Umbilical cord (tissue), 2 donors: ENCODE measurements around the gene ZBTB16. TPM values are rescaled to one million over a fixed set of nuclear protein-coding genes. Genes with fewer than 3 reads are reported as not detected.

ENCODE experiments used
- DNase-seq: peaks from one replicate; pipeline ENCODE4 v3.0.0-alpha.2; 2015; ENCODE audit warnings: low spot score
- total RNA-seq: library from RNA; depleted of rRNA; stranded (reverse); fragments of >200 nt; gene quantifications from one replicate; pipeline ENCODE4 v1.2.3, GENCODE V29; 2014; ENCODE audit warnings: low replicate concordance; ENCODE audit not compliant: insufficient read depth

Gene ZBTB16
- total RNA-seq, 1 donor from 2014 or later = 83.3 TPM

DNA sequence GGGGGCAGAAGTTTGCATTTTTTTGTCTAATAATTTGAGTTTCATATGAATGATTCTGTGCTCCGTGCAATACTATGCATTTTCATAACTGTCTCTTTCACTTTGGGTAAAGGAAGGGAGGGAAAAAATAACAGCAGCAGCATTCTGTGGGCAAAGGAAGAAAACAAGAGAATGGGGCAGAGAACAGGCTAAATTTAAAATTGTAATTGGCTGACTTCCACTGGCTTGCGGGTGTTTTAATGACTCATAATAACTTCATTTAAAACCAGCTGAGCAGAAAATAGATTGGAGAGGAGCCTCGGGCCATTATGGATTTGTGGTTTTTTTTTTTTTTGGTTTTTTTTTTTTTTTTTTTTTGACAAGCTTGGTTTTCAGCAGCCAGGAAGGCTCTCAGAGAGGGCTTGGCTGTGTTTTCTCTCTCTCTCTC is 107.4 kb downstream of the ZBTB16 start:
- DNase-seq = peak; percentile 89

- no peak for DNase-seq
Measured at GRCh38 chr11:114167355-114167754, 107.8 kb downstream of the ZBTB16 start.

DNA sequence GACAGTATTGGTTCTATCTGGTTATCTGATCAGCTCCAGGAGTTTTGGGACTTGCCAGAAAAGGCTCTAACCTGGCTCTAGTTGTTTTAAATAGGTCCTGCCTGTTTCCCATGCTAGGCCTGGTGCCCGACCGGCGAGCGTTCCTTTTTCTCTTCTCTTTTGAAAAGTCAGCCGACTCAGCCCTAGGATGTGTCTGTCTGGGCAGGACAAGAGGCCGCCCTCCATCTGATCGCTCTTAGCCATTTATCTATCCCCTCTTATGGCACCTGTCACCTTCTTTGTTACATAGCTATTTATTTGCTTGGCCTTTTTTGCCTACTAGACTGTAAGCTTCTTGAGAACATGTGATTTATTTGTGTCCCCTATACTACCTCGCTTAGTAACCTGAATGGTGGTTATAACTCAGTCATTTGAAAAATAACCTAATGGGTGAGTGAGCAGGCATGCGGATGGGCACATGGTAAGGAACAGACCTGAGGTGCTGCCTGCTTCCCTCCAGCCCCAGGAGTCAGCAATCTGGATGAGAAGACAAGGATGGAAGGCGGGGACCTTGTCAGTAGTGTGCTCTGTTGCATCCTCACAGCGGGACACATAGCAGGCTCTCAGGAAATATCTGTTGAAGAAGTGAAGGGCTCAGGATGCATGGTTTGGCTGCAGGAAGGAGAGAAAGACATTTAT is 108.4 kb downstream of the ZBTB16 start:
- DNase-seq = no peak

DNA sequence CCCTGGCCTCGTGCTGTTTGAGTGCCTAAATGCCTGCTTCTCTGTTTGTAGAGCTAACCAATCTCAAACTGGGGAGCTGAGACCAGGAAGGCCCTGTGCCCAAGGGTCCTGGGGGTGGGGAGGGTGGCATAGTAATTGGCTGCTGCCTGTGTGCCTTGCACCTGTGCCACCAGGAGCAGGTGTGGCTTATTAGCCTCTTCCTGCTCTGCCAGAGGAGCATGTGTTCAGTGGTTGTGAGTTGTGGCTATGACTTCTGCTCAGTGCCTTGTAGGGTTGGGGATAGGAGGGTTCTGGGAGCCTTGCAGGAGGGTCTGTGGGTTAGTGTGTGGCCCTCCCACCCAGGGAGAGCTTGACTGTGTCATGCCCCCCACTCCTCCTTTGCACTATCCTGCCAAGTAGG is 109.2 kb downstream of the ZBTB16 start:
- DNase-seq = no peak

- no peak for DNase-seq
Measured at GRCh38 chr11:114169321-114169749, 109.8 kb downstream of the ZBTB16 start.

- DNase-seq = no peak
Measured at GRCh38 chr11:114169821-114170220, 110.3 kb downstream of the ZBTB16 start.

GRCh38 chr11:114170226-114170625 is 110.7 kb downstream of the ZBTB16 start:
- DNase-seq = no peak

- peak; percentile 40 for DNase-seq
Measured at GRCh38 chr11:114171257-114172054, 111.9 kb downstream of the ZBTB16 start.

- DNase-seq = no peak
Measured at GRCh38 chr11:114172055-114172861, 112.7 kb downstream of the ZBTB16 start.

DNA sequence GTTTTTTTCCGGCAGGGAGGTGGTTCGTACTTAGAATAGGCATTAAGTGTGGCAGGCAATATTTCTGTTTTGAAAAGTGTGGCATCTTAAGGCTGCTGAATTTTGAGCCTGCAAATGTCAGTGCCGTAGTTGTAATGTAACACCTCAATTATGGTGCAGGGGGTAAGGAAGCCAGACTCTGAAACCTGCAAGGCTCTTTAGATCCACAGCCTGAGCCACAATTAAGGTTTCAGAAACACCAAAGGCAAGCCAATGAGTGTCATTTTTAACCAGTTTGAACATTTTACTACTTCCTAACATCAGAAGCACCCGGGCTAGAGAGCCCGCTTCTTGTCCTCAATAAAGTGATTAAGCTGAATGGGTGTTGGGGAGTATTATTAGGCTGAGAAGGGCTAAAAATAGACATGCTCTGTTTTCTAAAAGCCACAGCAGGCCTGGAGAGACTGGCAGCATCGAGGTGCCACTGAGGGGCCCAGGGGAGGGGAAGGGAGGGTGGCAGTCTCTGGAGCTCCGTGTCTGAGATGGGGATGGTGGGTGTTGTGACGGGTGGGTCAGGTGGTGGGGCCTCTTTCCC is 113.4 kb downstream of the ZBTB16 start:
- DNase-seq = no peak

DNA sequence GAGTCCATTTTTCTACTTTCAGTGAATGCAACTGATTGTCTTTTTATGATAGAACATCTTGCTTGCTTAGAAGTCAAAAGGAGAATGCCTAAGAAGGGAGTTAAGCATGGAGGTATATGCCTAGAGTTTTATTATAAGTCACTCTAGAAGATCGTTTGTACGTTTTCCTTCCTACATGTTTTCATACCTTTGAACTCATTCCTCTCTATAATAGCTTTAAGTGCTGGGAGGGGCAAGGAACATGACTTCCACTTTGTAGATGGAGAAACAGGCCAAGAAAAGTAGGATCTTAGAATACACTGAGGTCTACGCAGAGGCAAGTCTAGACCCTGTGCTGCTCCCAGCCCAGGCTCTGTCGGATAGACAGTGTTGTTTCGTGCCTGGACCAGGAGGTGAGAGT is 114.3 kb downstream of the ZBTB16 start:
- no peak for DNase-seq

DNA sequence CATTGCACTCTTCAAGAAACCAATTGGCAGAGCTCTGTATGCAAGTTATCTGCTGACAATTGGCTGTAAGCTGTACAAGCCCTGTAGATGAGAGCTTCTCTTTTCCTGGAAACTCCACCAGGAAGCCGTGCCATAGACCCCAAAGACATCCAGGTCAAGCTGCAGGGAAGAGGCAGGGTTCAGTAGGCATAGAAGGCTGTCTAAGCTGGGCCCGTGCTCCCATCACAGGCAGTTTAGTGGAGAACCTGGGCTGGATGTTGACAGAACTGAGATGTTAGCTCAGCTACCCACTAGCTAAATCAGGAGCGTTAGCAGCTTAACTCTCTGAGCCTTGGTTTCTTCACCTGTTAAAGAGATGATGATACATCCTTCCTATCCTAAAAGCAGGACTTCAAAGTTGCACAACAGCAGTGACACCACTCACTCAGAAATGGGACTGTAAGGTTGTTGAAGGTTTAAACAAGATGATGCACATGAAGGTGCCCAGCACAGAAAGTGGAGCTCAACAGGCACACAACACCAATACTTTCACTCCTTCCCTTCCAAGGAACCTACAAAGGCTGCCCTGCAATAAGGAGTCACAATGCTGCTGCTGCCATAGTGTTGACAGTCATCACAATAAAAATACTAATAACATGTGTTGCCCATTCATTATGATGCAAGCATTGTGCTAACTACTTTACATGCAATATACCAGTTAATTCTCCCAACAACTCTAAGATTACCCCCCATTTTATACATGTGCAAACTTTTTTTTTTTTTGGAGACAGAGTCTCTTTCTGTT is 115.4 kb downstream of the ZBTB16 start:
- DNase-seq = no peak

GRCh38 chr11:114175706-114176105 is 116.2 kb downstream of the ZBTB16 start:
- DNase-seq = no peak

DNA sequence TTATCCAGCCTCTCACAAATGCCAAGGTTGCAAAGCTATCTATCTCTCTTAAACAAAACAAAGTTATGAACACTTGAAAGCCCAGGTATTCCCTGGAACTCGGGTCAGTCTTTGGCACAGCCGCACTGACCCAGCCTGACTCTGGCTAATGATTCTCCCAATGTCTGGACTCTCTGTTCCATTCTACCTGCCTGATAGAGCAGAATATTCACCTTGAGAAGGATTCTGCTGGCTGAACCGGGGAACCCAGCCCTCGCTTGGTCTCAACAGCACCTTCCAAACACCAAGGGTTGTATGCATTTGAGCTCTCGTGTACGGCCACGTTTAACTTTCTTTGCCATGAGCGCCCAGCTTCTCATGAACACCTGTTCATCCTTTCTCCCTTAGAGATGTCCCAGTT is 116.8 kb downstream of the ZBTB16 start:
- DNase-seq = no peak

GRCh38 chr11:114178656-114179055 is 119.1 kb downstream of the ZBTB16 start:
- DNase-seq = no peak

DNA sequence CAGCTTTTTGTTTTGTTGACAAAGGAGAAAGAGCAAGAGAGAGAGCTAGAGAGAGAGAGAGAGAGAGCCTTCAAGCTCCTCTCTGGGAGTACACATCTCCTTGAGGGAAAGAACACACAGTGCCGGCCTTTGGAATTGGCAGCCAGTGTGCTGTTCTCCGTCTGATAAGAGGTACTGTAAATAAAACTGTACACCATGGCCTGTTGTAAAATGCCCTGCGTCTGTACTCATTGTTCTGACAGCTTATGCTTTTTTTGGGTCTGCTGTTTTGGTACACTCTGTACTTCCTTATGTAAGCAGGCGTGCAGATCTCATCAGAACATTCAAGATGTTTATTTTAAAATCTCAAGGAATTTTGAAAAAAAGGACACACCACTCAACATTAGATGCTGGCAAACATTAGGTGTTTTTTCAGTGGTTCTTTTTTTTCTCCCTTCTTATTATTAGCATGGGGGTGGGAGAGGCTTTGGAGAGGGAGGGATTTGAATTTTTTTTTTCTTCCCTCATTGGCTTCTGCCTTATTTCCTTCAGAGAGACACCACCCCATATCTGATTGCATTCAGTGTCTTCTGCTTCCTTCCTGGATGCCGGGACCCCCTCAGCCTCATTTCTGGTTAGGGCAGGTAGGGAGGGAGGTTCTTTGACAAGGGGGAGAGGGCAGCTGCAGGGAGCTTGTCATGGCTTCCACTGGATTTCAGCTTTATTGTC is 119.9 kb downstream of the ZBTB16 start:
- DNase-seq = peak; percentile 93

GRCh38 chr11:114180301-114181055 is 121.0 kb downstream of the ZBTB16 start:
- DNase-seq = no peak

- DNase-seq = no peak
Measured at GRCh38 chr11:114181195-114181594, 121.7 kb downstream of the ZBTB16 start.

DNA sequence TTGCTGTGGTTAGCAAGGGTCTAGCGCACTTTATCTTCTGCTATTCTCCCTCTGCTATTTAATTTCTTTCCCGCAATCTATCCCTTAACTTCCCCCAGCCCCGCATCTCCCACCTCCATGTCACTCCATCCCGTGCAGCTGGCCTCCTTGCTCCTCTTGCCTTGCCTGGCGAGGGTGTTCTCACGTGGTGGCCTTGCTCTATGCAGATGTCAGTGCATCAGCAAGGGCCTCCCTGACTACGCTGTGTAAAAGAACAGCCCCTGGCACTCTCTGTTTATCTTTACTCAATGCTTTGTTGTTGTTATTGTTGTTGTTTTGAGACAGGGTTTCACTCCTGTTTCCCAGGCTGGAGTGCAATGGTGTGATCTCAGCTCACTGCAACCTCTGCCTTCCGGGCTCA is 122.2 kb downstream of the ZBTB16 start:
- DNase-seq = no peak
